Hematopoietic multipotent progenitor cell (in vitro differentiated cells): ENCODE results near the gene SNX21. TPM values are rescaled to one million over a fixed set of nuclear protein-coding genes. Genes with fewer than 3 reads are reported as not detected.
"Not testable (repeated sequence)": the region's sequence is repeated elsewhere in the genome, so short reads cannot be mapped to it uniquely, and the experiment has no call there.

Experiments
- DNase-seq, 3 donors: peaks; one replicate each; pipeline ENCODE4 v3.0.0-alpha.2; 2011 to 2015; ENCODE audit warnings: low read depth in 2 of 3, low spot score in 2 of 3
- total RNA-seq: library from RNA; depleted of rRNA; stranded (reverse); fragments of >200 nt; gene quantifications from one replicate; pipeline ENCODE4 v1.2.3, GENCODE V29; 2012

The SNX21 gene
- total RNA-seq, 1 donor = 10.5 TPM

DNA sequence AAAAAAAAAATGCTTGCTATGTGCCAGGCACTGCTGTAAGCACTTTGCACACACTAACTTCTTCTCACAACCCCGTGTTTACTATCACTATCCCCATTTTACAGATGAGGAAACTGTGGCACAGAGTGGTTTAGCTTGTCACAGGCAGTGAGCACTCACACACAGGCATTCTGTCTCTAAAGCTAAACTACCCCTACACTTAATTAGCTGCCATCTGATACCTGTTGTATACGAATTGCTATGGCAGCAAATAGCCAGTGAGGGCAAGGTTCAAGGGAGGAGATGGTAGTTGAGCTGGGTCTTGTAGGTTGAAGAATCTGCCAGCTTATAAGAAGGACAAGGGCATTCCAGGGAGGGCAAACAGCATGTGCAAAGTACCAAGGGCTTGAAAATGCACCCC is 11.7 kb upstream of the SNX21 start:
- no peak for DNase-seq

DNA sequence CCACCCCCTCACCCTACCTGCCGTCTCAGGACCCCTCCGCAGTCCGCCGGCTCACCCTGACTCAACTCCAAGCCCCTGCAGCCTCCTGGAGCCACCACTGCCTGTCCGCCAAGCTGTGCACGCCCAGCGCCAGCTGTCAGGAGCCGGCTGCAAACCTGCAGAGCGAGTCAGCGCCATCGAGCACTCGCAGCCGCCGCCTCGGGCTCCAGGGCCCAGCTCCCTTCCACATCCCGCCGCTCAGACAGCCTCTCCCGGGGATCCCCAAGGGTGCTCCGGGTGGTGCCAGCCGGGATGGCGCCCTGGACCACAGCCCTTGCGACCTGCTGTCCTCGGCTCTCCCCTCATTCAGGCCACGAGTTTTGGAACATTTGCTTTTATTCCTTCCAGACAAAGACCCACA is 10.7 kb upstream of the SNX21 start:
- DNase-seq = peak in 2 of 3 donors; percentile 21 to 31

DNA sequence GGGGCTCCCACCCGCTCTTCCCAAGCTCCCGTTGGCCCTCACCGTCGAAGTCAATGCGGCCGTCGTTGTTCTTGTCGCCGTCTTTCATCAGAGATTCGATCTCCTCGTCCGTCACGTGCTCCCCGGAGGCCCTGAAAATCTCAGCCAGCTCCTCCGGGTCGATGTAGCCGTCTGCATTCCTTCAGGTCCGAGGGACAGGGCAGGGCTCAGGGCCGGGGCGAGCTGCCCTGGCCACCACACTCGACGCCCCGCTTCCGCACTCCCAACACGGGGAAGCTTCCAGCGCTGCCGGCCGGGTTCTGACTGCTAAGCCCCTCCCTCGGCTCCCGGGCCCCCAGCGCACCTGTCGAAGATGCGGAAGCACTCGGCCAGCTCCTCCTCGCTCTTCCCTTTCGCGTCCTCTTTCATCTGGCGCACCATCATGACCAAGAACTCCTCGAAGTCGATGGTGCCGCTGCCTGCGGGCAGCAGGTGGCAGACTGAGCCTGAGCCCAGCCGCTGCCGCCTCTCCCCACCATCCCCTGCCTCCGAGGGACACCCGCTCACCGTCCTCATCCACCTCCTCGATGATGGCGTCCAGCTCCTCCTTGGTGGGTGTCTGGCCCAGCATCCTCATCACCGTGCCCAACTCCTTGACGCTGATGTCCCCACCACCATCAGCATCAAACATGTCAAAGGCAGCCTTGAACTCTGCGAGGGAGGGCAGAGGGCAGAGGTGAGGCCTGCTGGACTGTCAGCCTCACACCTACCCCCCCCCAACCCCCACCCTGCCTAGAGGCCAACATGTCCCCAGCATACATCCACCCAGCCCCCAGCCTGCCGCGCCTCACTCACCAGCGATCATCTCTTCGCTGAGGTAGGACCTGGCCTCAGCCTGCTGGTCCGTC is 9.4 kb upstream of the SNX21 start:
- peak in 2 of 3 donors; percentile 62 to 70 for DNase-seq

DNA sequence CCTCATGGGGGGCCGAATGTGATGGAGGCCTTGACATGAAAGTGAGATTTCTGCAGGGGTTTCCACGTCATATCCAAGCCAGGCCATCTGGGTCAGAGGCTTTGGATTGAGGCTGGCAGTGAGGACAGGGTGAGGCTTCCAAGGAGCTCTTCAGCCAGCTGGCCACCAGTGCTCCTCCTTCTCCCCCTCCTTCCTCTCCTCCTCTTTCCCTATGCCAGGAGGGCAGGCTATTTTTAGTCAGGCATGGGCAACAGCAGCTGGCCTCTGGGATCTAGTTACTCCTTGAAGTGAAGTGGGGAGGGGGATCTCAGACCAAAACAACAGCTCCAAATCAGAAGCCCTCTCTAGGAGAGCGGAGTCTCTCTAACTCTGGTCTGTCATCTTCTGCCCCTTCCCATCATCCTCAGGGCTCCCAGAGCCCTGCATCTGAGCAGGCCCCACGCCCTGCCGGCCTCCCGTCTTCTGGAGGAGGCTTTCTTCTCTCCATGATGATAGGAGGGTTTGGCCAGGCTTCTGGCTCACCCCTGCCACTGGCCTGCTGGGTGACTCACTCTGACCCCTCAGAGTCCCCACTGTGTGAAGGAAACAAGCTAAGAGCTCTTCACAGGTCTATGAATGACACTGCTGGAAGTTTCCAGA is 7.1 kb upstream of the SNX21 start:
- DNase-seq = no peak

DNA sequence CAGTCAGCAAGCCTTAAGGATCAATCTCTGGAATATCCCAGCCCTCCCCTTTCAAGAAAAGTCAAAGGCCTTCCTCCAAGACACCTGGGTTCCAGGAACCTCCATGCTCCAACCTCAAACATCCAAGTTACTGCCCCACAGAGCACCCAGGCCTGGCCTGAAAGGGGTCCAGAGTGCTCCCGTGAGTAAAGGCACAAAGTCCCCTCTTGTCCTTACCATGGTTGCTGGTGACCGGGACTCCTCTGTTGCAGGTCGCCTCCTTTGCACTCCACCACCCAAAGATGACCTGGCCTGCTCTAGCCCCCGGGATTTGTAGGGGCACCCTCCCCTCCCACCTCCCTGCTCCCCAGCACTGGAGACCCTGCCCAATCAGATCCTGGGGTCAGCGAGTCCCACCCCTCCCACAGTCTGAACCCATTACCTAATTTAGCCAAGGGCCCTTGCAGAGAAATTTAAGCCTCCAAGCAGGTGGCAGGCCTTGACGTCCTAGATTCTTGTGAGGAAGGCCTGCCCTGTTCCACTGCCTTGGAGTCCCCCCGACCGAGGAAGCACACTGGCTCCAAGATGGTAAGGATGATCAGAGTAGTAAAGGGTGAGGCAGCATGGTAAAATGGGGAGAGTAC is 6.5 kb upstream of the SNX21 start, which contains the start of gene TNNC2:
Gene TNNC2 (minus strand): TSS at position 283 of the 623 bp plus-strand sequence. CDS start 64 bp downstream, at position 219.
- no peak for DNase-seq

DNA sequence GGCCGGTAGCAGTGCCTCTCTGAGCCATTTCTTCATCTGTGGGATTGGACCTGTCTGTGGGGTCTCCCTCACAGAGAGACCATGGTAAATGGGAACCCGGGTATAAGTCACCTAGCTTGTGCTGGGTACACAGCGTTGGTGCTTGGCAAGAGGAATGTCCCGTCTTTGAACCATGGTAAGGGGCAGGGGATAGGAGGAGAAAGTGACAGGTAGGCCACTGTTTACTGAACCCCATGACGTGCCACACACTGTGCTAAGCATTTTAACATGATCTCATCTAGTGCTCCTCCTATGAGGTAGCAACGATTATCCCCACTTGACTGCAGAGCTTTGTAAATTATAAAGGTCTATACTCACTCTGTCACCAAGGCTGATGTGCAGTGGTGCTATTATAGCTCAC is 5.9 kb upstream of the SNX21 start:
- no peak for DNase-seq

DNA sequence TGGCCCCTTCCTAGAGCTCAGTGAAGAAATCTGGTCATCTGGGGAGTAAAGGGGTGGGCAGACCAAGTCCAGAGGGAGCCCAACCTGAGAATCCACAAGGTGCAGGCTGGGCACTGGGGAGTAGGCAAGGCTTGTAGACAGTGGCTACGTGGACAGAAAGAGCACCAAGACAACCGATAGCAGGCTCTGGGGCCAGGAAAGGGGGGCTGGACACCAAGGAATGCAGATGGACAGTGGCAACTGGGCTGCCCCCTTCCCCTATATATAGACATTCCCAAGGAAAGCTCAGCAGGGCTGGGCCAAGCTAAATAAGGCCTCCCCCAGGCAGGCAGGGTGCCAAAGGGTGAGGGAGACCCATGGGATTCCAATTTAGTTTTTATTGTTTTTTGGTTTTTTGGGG is 5.0 kb upstream of the SNX21 start:
- no peak for DNase-seq

- DNase-seq = not testable (repeated sequence)
These were observed 3.9 kb upstream of the SNX21 start for GRCh38 chr20:45829673-45830106.

GRCh38 chr20:45832619-45833018 is 980 bp upstream of the SNX21 start:
- peak in 1 of 3 donors; percentile 26 for DNase-seq

- peak in 2 of 3 donors; percentile 39 to 42 for DNase-seq
These were observed 541 bp downstream of the SNX21 start for GRCh38 chr20:45833883-45834796.

DNA sequence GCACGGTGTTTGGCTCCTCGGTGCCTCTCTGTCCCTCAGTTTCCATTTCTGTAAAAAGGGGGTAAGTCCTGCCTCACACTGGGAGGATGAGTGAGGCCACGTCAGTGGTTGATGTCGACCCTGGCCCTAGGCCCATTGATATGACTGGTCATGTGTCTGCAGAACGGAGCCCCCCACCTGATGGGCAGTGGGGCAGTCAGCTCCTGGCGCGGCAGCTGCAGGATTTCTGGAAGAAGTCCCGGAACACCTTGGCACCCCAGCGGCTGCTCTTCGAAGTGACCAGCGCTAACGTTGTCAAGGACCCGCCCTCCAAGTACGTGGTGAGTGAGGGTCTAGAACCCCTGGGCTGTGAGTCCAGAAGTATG is 1.2 kb downstream of the SNX21 start:
- DNase-seq = no peak

GRCh38 chr20:45835329-45835765 is 1.7 kb downstream of the SNX21 start:
- peak in 1 of 3 donors; percentile 43 for DNase-seq

DNA sequence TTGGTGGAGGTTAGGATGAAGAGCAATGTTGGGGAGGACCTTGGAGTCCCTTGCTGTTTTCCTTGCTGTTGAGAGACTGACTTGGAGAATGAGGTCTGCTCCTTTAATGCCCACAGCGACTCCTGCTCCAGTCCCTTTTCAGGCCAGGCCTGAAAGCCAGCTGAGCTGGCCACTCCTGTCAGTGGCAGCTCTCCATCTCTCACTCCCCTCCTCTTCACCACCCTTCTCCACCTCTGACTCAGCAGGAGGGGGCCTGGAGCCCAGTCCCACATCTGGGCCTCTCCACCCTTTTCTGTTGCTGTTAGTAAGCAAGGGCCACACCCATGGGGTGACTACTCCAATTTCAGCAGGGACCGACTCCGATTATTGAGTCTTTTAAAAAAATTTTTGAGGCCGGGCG is 2.2 kb downstream of the SNX21 start:
- DNase-seq = no peak

- DNase-seq = peak in 1 of 3 donors; percentile 42
These were observed 3.2 kb downstream of the SNX21 start for GRCh38 chr20:45836841-45837240.

GRCh38 chr20:45840700-45841198 is 7.2 kb downstream of the SNX21 start:
- DNase-seq = no peak

GRCh38 chr20:45841407-45842129 is 8.0 kb downstream of the SNX21 start:
- no peak for DNase-seq

DNA sequence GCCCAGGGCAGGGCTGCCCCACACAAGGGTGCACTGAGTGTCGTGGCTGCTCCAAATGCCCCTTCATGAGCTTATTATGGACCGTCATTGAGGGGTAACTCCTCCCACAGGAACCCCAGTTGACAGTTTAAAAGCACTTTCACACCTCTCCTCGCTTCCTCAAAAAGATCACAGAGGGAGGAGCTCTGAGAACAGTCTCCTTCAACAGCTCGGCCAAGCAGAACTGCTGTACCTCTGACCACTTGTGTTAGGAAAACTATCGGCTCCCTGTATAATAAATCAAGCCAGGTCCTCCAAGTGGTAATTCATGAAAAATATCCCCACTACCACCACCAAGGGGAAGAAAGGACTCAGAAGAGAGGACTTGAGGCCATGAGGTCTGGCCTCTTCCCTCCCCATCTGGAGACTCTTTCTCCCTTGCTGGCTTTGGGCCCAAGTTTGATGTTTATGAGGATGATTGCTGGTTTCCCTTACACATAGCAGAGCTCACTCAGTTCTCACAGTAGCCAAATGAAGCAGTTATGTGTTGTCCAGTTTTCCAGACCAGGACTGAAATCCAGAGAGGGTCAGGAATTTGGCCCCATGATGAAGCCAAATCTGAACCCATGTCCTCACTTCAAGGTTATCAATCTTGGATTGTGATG is 8.7 kb downstream of the SNX21 start:
- DNase-seq = peak in 2 of 3 donors; percentile 40 to 70

DNA sequence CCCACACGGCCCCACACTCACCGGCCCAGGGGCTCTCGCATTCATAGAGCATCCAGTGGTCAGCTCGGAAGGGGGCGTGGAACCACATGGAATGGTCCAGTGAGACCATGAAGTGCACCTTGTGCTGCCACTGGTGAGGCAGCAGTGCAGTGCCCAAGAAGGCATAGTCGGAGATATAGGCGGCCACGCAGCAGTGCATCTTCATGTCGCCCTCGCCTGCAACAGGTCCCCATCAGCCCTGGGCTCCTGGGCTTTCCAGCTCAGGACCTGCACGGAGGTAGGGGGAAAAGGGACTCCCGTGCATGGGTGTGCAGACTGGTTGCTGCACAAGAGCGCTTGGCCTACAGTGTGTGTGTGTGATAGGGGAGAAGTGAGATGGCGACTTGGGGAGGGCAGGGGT is 9.9 kb downstream of the SNX21 start:
- no peak for DNase-seq

DNA sequence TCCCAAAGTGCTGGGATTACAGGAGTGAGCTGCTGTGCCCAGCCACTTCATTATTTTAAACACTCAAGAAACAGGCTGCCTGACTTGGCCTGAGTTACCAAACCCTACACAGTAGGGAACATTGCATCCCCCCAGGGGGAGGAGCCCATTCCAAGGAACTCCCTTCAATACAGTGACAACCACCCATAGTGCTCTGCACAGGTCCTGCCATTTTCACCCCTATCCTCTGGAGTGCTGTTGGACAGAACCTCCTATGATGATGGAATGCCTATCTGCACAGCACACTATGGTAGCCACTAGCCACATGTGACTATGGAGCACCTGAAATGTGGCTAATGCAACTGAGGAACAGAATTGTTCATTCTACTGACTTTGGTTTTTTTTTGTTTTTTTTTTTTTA is 11.9 kb downstream of the SNX21 start:
- DNase-seq = no peak
